ENCODE results near the gene RELB.

The RELB gene

DNA sequence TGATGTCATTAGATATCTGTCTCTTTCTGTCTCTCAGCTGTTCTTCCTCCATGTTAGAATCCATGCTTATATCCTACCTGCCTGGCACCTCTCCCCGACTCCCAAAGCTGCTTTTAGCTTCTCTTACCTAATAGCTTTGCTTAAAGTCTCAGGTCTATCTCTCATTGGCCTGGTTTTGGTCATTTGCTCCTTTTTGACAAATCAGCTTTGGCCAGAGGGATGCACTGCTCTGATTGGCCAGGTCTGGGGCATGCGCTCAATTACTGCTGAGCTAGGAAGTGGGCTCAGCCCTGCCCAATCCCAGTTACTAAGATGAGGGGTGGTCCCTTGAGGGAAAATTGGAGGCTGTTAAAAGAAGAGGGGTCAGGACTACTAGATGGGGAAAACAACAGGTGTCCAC, 26.1 kb downstream of the RELB start:
- no peak for FAIRE-seq

DNA sequence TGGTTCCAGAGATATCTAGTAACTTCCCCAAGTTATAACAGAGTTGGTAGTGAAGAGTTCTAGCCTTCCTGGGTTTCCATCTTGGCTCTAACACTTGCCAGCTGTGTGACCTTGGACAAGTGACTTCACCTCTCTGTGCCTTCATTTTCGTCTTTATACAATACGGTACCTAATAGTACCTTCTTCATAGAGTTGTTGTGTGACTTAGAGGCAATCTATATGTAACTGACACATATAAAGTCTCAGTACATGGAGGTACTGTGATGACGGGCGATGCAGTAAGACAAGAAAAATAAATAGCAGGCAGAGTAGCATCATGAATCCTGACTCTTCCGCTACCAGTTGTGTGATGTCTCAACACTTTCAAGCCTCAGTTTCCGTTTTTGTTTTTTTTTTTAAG, 29.6 kb downstream of the RELB start:
- no peak for FAIRE-seq

DNA sequence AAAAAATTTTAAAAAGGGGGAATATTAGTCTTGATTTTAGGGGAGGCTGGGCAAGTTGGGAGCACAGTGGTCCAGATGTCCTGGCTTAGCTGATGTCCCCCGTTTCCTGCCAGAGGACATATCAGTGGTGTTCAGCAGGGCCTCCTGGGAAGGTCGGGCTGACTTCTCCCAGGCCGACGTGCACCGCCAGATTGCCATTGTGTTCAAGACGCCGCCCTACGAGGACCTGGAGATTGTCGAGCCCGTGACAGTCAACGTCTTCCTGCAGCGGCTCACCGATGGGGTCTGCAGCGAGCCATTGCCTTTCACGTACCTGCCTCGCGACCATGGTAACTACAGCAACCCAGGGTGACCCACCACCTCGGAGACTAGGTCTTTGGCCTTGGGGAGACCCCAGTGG, 31.2 kb downstream of the RELB start:
- FAIRE-seq, result no peak

DNA sequence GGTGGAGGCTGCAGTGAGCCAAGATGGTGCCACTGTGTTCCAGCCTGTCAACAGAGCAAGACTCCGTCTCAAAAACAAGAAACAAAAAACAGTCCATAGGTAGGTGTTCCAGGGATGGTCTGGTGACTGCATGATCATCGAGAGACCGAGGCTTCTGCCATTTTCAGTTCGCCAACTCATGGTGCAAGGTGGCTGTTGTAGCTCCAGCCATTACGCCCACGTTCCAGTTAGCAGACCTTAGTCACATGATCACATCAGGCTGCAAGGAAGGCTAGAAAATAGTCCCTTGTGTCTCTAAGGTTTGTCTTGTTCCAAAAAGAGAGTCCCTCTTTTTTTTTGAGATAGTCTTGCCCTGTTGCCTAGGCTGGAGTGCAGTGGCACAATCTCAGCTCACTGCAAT, 34.5 kb downstream of the RELB start:
- FAIRE-seq, result no peak

DNA sequence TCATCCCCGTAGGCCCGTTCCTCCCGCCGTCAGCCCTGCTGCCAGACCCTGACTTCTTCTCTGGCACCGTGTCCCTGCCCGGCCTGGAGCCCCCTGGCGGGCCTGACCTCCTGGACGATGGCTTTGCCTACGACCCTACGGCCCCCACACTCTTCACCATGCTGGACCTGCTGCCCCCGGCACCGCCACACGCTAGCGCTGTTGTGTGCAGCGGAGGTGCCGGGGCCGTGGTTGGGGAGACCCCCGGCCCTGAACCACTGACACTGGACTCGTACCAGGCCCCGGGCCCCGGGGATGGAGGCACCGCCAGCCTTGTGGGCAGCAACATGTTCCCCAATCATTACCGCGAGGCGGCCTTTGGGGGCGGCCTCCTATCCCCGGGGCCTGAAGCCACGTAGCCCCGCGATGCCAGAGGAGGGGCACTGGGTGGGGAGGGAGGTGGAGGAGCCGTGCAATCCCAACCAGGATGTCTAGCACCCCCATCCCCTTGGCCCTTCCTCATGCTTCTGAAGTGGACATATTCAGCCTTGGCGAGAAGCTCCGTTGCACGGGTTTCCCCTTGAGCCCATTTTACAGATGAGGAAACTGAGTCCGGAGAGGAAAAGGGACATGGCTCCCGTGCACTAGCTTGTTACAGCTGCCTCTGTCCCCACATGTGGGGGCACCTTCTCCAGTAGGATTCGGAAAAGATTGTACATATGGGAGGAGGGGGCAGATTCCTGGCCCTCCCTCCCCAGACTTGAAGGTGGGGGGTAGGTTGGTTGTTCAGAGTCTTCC, 36.3 kb downstream of the RELB start:
- FAIRE-seq, result no peak

DNA sequence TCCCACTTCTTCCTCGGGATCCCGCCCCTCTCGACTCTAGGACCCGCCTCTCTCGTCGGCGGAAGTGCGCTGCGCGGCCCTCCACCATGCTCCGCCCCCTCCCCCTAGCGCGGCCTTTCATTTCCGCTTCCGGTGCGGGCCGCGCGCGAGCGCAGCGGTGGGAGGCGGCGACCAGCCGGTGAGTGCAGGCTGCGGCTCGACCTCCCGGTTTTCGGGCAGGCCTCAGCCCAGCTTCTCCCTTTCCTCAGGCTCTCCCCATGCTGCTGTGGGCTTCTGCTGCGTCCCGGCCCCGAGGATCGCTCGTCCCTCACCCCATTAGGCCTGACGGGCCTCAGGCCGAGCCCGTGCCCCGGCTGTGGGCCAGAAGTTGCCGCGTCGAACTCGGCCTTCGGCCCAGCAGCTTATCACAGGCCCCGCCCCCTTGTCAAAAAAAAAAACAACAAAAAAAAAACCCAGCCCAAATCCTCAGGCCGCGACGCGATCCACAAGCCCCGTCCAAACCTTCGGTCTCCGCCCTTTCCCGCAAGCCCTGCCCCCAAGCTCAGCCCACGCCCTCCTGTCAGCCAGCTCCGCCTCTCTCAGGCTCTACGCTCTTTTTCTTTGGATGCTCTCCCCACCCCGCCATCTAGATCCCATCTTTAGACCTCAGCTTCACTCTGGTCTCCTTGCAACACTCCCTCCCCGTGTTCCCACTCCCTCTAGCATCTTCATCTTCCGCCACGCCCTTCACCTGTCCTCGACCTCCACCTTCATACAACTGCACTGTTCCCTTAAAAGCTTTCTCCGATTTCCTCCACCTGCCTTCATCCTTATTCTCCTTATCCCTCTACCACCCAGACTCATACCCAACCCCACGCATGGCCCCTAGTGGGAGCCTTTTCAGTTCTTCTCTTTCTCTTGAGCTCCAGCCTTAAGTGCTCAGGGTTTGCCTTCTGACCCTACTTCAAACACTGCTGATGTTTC, 37.9 kb downstream of the RELB start, which contains the start of gene CLASRP:
CLASRP (plus strand) TSS at position 115 of the 963 bp plus-strand sequence. CDS start 1,168 bp downstream, outside the sequence.
- FAIRE-seq, result no peak

DNA sequence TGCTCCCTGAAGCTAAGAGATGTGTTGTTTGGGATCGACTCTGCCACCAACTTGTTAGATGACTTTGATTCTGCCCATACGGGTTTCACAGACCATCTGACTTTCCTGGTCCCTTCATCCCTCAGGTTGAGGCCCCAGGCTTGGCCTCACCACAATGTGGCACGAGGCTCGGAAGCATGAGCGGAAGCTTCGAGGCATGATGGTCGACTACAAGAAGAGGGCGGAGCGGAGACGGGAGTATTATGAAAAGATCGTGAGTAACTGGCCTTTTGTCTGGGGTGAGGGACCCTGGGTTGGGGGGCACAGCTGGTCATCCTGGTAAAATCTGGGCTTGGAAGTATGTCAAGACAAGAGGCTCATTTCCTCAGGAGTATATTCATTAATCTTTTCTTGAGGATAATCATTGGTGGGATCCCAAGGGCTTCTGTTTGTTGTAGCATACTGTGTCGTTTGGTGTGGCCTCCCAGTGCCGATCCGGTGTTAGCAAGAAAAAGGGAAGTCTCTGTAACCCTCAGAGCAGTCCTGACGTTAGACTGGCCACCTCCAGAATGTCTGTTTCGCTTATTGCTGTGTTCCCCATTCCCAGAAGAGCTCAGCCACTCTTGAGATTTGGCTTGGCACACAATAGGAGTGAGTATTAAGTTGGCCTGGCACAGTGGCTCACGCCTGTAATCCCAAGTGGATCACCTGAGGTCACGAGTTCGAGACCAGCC, 39.0 kb downstream of the RELB start:
- no peak for FAIRE-seq

DNA sequence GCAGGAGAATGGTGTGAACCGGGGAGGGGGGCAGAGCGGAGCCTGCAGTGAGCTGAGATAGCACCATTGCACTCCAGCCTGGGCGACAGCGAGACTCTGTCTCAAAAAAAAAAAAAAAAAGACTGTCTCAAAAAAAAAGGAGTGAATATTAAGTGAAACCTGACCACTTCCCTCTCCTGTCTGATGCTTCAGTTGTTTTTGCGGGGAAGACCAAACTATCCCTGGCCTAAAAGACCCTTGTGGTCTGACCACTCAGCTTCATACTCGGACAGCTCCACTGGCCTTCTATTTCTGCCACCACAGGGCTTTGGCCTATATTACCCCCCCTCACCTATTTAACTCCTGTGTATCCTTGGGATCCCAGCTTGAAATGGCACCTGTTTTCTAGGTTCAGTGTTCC, 39.9 kb downstream of the RELB start:
- FAIRE-seq, result no peak

DNA sequence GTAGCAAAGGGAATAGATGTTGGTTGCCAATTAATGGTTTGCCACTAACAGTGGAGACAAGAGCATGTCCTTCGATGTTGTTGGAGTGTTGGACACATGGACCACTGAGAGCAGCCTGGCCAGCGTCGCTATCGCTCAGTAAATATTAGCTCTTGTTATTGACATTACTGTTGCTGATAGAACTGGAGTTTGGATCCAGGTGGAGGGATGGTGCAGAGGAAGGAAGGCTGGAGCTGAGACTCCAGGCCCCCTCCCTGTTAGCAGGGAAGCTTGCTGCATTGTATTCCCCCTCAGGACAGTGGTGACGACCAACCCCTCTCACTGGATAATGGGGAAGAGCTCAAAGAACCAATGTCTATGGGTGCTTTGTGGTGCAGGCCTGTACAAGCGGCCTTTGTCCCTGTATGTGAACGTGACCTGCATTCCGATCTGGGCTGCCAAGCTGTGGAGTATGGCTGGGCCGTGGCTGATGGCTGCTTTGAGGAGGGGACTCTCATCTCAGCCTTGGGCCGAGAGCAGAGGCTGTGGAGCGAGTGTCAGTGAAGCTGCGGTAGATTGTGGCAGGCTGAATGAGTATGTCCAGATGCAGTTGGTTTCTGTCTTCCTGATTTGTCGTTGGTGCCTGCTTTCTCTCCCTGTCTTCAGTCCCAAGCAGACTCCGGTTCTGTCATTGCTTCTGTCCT, 44.5 kb downstream of the RELB start:
- FAIRE-seq, result no peak

DNA sequence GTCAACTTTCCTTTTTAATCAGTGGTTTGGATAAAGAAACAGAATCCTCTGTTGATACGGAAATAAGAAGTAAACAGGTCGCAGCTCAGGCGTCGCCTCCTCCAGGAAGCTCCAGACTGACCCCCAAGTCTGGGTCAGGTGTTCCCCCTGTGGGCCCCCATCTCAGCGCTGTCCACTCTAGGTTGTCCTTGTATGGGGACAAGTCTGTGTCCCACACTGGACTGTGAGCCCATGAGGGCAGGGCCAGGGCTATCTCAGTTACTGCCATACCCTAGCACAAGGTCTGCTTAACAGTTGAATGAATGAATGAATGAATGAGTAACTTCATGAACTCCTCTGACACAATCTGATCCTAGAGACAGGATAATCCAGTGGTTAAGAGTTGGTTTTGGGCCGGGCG, 45.1 kb downstream of the RELB start:
- FAIRE-seq, result no peak

DNA sequence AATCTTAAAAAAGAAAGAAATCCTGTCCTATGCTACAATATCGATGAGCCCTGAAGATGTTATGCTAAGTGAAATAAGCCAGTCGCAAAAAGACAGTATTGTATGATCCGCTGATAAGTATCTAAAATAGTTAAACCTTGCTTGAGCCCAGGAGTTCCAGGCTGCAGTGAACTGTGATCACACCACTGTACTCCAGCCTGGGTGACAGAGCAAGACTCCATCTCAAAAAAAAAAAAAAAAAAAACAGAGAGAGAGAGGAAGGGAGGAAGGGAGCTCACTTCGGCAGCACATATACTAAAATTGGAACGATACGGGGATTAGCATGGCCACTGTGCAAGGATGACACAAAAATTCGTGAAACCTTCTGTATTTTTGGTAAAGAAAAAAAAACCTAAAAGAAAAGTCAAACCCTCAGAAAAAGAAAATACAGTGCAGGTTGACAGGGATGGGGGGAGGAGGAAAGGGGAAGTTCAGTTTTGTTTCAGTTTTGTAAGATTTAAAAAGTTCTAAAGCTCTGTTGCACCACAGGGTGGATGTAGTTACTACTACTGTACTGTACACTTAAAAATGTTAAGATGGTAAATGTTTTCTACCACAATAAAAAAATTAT, 46.0 kb downstream of the RELB start:
- no peak for FAIRE-seq

DNA sequence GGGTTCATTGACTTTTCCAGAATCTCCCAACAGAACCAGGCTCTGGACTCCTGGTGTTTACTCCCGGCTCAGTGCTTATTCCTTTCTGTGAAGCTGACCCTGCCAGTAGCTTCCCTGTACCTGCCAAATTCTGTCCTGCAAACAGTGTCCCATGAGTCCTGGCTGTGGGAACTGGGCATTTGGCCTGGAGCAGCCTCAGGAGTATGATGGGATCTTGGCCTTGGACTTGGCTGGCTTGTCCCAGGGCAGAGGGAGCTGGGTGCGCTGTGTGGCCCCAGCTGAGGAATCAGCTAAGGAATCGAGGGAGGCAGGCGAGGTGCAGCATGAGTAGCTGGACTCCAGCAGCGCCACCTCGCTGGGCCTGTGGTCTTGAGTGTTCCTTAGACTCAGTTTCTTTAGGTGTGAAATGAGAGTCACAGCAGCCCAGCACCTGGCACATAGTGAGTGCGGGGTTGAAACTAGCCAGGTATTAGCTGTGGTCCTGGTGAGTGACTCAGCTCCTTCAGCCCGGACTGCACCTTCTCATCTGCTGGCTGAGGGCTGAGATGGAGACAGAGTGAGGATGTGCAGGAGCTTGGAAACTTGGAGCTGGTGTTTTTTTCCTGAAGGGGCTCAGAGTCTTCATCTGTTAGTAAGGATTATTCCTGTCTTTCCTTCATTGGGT, 47.9 kb downstream of the RELB start:
- no peak for FAIRE-seq

DNA sequence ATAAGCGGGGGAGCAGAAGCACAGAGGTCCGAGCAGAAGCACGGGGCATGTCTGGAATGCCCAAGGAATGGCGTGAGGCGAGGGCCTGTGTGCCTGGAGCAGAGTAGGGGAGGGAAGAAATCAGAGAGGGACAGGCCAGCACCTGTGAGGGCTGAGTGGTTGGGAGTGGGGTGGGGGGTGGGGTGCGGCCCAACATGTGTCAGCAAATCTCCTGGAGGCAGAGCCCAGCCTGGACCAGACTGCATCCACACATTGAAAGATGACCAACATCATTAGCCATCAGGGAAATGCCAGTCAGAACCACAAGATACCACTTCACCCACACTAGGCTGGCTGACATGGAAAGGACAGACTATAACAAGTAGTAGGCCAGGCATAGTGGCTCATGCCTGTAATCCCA, 48.8 kb downstream of the RELB start:
- FAIRE-seq, result no peak

DNA sequence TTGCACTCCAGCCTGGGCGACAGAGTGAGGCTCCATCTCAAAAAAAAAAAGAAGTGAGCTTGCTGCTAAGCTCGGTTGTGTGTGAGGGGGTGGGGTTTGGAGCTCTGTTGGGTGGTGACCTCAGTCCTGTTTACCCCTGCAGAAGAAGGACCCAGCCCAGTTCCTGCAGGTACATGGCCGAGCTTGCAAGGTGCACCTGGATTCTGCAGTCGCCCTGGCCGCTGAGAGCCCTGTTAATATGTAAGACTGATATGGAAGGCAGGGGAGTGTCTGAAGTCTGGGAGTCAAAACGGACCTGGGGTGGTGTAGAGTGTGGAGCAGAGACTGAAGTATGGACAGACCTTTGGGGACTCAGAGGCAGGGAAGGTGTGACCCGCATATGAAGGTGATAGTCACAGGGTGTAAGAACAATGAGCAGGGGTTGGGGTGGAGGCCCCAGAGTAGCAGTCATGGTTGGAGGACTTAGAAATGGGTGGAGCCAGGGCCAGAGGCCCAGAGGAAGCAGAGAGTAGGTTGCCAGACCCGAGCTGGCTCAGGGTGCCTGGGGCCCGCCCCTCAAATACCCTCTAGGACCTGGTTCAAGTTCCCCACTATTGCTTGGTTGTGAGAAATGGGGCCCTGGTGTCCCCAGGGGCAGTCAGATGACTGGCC, 50.8 kb downstream of the RELB start:
- FAIRE-seq, result no peak

DNA sequence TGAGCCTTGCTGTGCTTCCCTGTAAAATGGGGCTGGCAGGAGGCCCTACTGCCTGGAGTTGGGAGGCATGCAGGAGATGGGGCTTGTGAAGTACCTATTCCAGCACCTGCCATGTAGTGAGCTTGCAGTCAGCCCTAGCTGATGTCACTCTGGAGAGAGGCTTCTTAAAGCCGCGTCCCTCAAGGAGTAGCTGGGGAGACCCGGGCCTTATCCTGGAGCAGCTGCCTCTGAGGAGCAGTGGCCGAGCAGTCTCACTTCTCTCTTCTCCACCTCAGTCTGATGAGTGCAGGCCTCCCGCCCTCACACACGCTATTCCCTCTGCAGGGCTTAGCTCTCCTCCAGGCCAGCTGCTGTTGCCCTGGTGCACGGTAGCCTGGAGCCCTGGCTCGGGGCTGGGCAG, 55.6 kb downstream of the RELB start:
- FAIRE-seq, result no peak

DNA sequence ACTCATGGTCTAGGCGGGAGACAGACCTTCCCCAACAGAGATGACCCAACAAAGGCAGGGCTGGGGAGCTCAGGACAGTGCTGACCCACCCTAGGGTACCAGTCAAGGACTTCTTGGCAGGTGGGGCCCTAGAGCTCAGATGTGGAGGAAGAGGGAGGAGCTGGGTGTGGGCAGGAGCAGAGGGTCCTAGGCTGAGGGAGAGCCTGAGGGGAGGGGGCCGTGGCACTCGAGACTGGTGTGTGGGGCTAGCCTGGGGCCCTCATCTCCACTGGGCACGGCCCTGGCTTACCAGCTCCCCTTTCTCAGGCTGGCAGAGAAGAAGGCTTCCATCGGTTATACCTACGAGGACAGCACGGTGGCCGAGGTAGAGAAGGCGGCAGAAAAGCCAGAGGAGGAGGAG, 56.2 kb downstream of the RELB start:
- no peak for FAIRE-seq

DNA sequence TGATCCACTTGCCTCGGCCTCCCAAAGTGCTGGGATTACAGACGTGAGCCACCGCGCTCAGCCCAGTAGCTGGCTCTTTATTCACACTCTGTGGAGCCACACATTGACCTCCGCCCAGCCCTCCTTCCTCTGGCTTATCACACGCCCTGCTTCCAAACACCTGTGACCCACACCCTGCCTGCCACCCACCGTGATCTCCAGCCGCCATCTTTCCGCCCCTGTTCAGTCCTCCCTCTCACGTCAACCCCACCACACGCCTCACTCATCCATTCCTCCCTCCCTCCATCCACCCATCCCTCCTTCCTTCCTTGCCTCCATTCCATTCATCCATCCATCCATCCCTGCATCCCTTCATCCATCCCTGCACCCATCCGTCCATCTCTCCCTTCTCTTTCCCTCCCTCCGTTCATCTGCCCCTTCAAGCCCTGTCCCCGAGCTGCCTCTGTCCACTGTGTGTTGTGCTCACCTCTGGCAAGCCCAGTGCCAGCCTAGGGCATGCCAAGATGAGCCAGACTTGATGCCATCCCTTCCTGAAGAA, 57.4 kb downstream of the RELB start:
- FAIRE-seq, result no peak

DNA sequence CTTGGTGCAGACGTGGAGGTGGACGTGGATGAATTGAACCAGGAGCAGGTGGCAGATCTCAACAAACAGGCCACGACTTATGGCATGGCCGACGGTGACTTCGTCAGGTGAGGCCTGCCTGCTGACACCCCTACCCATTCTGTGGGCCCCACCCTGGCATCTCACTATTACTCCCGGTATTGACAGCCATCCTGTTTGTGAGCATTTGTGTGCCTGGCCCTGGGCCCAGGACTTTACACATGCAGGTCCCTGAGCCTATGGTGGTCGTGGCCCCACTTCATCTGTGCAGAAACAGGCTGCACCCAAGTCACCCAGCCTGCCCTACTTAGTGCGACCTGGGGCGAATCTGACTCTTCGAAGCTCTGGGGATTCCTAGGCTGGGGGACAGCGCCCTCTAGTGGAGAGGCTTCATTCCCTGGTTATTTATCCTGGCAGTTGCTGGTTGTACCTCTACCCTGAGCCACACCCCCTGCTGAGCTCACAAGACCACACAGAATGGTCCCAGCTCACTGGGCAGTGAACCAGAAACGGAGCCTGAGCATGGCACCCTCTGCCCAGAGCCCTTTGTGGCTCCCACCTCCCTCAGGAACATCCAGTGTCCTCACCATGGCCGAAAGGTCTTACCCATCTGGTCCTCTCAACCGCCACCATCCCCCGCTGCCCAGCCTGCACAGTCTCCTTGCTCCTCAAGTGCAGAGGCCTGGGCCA, 58.1 kb downstream of the RELB start:
- no peak for FAIRE-seq

DNA sequence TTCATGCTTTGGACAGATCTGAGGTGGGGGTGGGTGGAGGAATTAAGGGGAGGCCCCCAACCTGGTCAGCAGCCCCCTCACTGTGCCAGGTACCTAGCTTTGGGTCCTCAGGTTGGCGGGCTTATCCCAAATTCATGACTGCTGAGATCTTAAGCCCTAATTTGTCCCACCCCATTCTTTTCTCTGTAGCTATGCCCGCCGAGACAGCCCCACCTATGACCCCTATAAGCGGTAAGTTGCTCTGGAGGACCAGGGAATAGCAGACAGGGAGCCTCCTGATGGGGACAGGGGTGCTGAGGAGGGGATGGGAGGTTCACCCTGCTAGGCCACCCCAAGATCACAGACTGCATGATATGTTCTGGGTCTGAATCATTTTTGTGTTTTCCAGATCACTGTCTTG, 60.7 kb downstream of the RELB start:
- no peak for FAIRE-seq
